ENCODE measurements around the gene RIBC2.

- TF ChIP-seq, protein P1, sequence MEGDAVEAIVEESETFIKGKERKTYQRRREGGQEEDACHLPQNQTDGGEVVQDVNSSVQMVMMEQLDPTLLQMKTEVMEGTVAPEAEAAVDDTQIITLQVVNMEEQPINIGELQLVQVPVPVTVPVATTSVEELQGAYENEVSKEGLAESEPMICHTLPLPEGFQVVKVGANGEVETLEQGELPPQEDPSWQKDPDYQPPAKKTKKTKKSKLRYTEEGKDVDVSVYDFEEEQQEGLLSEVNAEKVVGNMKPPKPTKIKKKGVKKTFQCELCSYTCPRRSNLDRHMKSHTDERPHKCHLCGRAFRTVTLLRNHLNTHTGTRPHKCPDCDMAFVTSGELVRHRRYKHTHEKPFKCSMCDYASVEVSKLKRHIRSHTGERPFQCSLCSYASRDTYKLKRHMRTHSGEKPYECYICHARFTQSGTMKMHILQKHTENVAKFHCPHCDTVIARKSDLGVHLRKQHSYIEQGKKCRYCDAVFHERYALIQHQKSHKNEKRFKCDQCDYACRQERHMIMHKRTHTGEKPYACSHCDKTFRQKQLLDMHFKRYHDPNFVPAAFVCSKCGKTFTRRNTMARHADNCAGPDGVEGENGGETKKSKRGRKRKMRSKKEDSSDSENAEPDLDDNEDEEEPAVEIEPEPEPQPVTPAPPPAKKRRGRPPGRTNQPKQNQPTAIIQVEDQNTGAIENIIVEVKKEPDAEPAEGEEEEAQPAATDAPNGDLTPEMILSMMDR (IDR thresholded peaks at IDR 0.05; ENCODE audit: low read length) = no peak
- no peak for TF ChIP-seq EZH2 (optimal IDR thresholded peaks at IDR 0.05; ENCODE audit: low read depth, low read length)
- TF ChIP-seq EZH2phosphoT487 (IDR thresholded peaks at IDR 0.05; ENCODE audit: low read length) = no peak
Observed at GRCh38 chr22:45423524-45423923, 10.0 kb downstream of the RIBC2 start.
